Mesenchymal stem cell (in vitro differentiated cells and primary cell): ENCODE results near the gene CSNK1G3.
A peak's percentile ranks its signal among the peaks of the same experiment; 100 is the strongest.

Experiments
- DNase-seq: peaks from one replicate; pipeline ENCODE4 v3.0.0-alpha.2; 2013
- H2AFZ ChIP-seq: one replicate; pipeline ENCODE4 v1.6.1; 2013; ENCODE audit warnings: low read depth, mild to moderate bottlenecking, control low read depth, inconsistent platforms, low read length, moderate library complexity
- H2AK5ac ChIP-seq: 2 replicates; pipeline ENCODE4 v1.6.1; 2013; ENCODE audit warnings: low read length, moderate library complexity, mild to moderate bottlenecking, inconsistent platforms; ENCODE audit not compliant: severe bottlenecking
- H2BK120ac ChIP-seq: one replicate; pipeline ENCODE4 v1.6.1; 2013; ENCODE audit warnings: low read depth, mild to moderate bottlenecking, inconsistent platforms, low read length, moderate library complexity
- H2BK12ac ChIP-seq, 2 experiments: one replicate each; pipeline ENCODE4 v1.6.1; 2013; ENCODE audit warnings: inconsistent platforms in 2 of 2, low read length in 2 of 2, mild to moderate bottlenecking in 2 of 2, moderate library complexity in 2 of 2, control low read depth in 1 of 2
- H2BK15ac ChIP-seq: one replicate; pipeline ENCODE4 v1.6.1; 2013; ENCODE audit warnings: mild to moderate bottlenecking, low read depth, inconsistent platforms; ENCODE audit not compliant: poor library complexity, severe bottlenecking
- H2BK5ac ChIP-seq: 2 replicates; pipeline ENCODE4 v1.6.1; 2013; ENCODE audit warnings: low read depth, mild to moderate bottlenecking, low read length, control low read depth, inconsistent platforms; ENCODE audit not compliant: poor library complexity, severe bottlenecking
- H3K14ac ChIP-seq, 2 experiments: one replicate each; pipeline ENCODE4 v1.6.1; 2013; ENCODE audit warnings: inconsistent platforms in 2 of 2, low read length in 2 of 2, control low read depth in 1 of 2, mild to moderate bottlenecking in 1 of 2, moderate library complexity in 1 of 2
- H3K18ac ChIP-seq, 2 experiments: one replicate each; pipeline ENCODE4 v1.6.1; 2013; ENCODE audit warnings: inconsistent platforms in 2 of 2, low read length in 2 of 2, control low read depth in 1 of 2, low read depth in 1 of 2, mild to moderate bottlenecking in 1 of 2
- H3K23ac ChIP-seq, 2 experiments: one replicate each; pipeline ENCODE4 v1.6.1; 2013; ENCODE audit warnings: inconsistent platforms in 2 of 2, low read length in 2 of 2, mild to moderate bottlenecking in 2 of 2, moderate library complexity in 2 of 2, control low read depth in 1 of 2
- H3K27ac ChIP-seq: 2 replicates; pipeline ENCODE4 v1.5.1; 2013; ENCODE audit warnings: mild to moderate bottlenecking, moderate library complexity, low read length, control low read depth, inconsistent platforms; ENCODE audit not compliant: poor library complexity, severe bottlenecking
- H3K27me3 ChIP-seq, 2 experiments: 2 replicates each; pipeline versions ENCODE4 v1.6.1 to v1.7.0; 2013; ENCODE audit warnings: low read length in 2 of 2, mild to moderate bottlenecking in 2 of 2, moderate library complexity in 2 of 2, control low read depth in 1 of 2, inconsistent platforms in 1 of 2; ENCODE audit not compliant: control insufficient read depth in 1 of 2, insufficient read depth in 1 of 2
- H3K36me3 ChIP-seq, 2 experiments: 2 replicates each; pipeline versions ENCODE4 v1.6.1 to v1.7.0; 2013; ENCODE audit warnings: low read length in 2 of 2, control low read depth in 1 of 2, inconsistent platforms in 1 of 2, low read depth in 1 of 2, mild to moderate bottlenecking in 1 of 2; ENCODE audit not compliant: insufficient read depth in 2 of 2, control insufficient read depth in 1 of 2
- H3K4ac ChIP-seq, 2 experiments: one replicate each; pipeline ENCODE4 v1.6.1; 2013; ENCODE audit warnings: inconsistent platforms in 2 of 2, low read length in 2 of 2, mild to moderate bottlenecking in 2 of 2, moderate library complexity in 2 of 2, control low read depth in 1 of 2, low read depth in 1 of 2
- H3K4me1 ChIP-seq: 2 replicates; pipeline ENCODE4 v1.6.1; 2013; ENCODE audit warnings: low read depth, low read length, control low read depth; ENCODE audit not compliant: control insufficient read depth, insufficient read depth
- H3K4me2 ChIP-seq: 2 replicates; pipeline ENCODE4 v1.6.1; 2013; ENCODE audit warnings: low read length, mild to moderate bottlenecking, inconsistent platforms; ENCODE audit not compliant: poor library complexity, severe bottlenecking
- H3K4me3 ChIP-seq, 2 experiments: 2 replicates each; pipeline versions ENCODE4 v1.5.1 to v1.7.0; 2013; ENCODE audit warnings: low read length in 2 of 2, mild to moderate bottlenecking in 2 of 2, control low read depth in 1 of 2, low read depth in 1 of 2; ENCODE audit not compliant: insufficient read depth in 1 of 2
- H3K79me1 ChIP-seq: replicated peaks from 2 replicates; pipeline ENCODE4 v1.6.1; 2013; ENCODE audit warnings: mild to moderate bottlenecking, control low read depth, low read length, inconsistent platforms; ENCODE audit not compliant: poor library complexity, severe bottlenecking
- H3K9ac ChIP-seq: 2 replicates; pipeline ENCODE4 v1.7.0; 2013; ENCODE audit warnings: mild to moderate bottlenecking, low read length, moderate library complexity
- H3K9me3 ChIP-seq: 2 replicates; pipeline ENCODE4 v1.7.0; 2013; ENCODE audit warnings: mild to moderate bottlenecking, low read length; ENCODE audit not compliant: control insufficient read depth
- H4K8ac ChIP-seq: one replicate; pipeline ENCODE4 v1.6.1; 2013; ENCODE audit warnings: inconsistent platforms, mild to moderate bottlenecking, low read length, moderate library complexity
- H4K91ac ChIP-seq: one replicate; pipeline ENCODE4 v1.6.1; 2013; ENCODE audit warnings: mild to moderate bottlenecking, low read length, inconsistent platforms
- WGBS: methylation state at CpG from one replicate; pipeline ENCODE4 v1.1.7; 2013; ENCODE audit warnings: mixed read lengths; 5-methylcytosine and 5-hydroxymethylcytosine counted together

The CSNK1G3 gene

DNA sequence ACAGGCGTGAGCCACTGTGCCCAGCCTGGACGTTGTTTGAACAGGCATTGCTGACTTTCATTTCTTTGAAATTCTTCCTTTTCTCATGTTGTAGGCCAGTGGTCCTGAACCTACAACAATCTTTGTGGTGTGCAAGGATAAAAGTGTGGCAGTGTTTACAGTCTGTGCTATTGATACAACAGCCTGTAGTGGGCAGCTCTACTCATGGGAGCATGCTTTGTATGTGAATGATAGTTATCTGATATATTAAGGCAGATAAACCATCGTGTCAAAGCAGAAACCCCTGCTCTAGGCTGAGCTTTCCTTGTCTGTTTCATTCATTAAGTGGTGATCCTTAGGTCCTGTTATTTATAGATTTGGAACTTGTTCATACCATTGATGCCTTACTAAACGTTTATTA, 42.6 kb downstream of the CSNK1G3 start:
- peaks cover 0 to 24% of the 10 kb centered on the region in 2 experiments for H3K36me3 ChIP-seq
- H3K4me2 ChIP-seq, result no peak overlapping the region
- WGBS, result 90% methylated on average over 3 of the region's 4 CpGs
- H2BK15ac ChIP-seq, result no peak overlapping the region
- H2AFZ ChIP-seq, result no peak overlapping the region
- no peak overlapping the region for H2BK12ac ChIP-seq
- H3K14ac ChIP-seq, result no peak overlapping the region
- no peak overlapping the region for H3K23ac ChIP-seq
- H3K9me3 ChIP-seq, result no peaks in the 10 kb centered on the region
- H4K91ac ChIP-seq, result no peak overlapping the region
- DNase-seq, result no peak
- H3K4me1 ChIP-seq, result no peaks in the 10 kb centered on the region
- peak overlapping the region in 1 of 2 experiments; percentile 40 for H3K18ac ChIP-seq
- H3K27me3 ChIP-seq, result no peaks in the 10 kb centered on the region
- H2BK120ac ChIP-seq, result no peak overlapping the region
- no peak overlapping the region for H3K4me3 ChIP-seq
- H2BK5ac ChIP-seq, result no peak overlapping the region
- H3K9ac ChIP-seq, result no peak overlapping the region
- peaks cover 6% of the 10 kb centered on the region for H3K79me1 ChIP-seq
- no peak overlapping the region for H4K8ac ChIP-seq
- no peak overlapping the region for H2AK5ac ChIP-seq
- H3K4ac ChIP-seq, result no peak overlapping the region
- H3K27ac ChIP-seq, result no peak overlapping the region

GRCh38 chr5:123557907-123558306, 45.9 kb downstream of the CSNK1G3 start:
- Histone ChIP-seq H3K18ac (no peak overlapping the region), H2AK5ac (no peak overlapping the region), H3K4me1 (no peaks in the 10 kb centered on the region), H4K8ac (no peak overlapping the region), H3K23ac (no peak overlapping the region), H3K4me3 (no peak overlapping the region), H3K4ac (no peak overlapping the region), H3K4me2 (no peak overlapping the region), H2BK120ac (no peak overlapping the region), H2BK12ac (no peak overlapping the region), H2BK5ac (no peak overlapping the region), H3K9ac (no peak overlapping the region), H2AFZ (no peak overlapping the region), H3K27ac (no peak overlapping the region), H3K9me3 (no peaks in the 10 kb centered on the region), H4K91ac (no peak overlapping the region), H2BK15ac (no peak overlapping the region), H3K14ac (no peak overlapping the region), H3K36me3 (peaks cover 0 to 25% of the 10 kb centered on the region in 2 experiments), H3K27me3 (no peaks in the 10 kb centered on the region), H3K79me1 (peaks cover 10% of the 10 kb centered on the region)
- WGBS, result no CpG with 5 or more reads among the region's 3 CpGs
- no peak for DNase-seq

DNA sequence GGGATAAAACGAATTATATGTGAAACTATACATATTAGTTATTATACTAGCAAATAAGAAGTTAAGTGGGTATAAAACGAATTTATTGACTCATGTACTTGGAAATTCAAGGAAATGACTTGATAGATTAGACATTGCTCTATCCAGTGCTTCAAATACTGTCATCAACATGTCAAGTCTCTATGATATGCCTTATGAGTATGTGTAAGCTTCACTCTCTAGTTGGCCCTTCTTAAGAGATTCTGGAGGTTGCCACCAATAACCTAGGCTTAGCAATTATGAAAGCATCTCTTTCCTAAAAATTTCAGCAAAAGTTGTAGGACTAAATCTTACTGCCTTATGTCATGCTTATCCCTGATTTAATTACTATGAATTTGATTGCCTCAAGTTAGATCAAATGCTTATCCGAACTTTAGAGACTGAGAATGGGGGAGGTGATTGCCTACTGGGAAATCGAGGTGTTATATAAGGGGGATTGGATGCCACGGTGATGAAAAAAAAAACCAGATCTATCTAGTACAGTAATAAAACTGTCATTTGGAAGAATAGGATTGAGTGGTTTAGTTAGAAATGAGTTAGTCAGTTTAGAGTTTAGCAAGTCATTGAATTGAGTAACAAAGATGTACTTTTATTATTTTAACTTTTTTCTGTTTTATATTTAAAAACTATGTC, 46.9 kb downstream of the CSNK1G3 start:
- Histone ChIP-seq H3K18ac (no peak overlapping the region), H3K27ac (no peak overlapping the region), H2AFZ (no peak overlapping the region), H3K14ac (no peak overlapping the region), H3K23ac (no peak overlapping the region), H2BK120ac (no peak overlapping the region), H2BK15ac (no peak overlapping the region), H3K27me3 (no peaks in the 10 kb centered on the region), H3K4me2 (no peak overlapping the region), H2BK12ac (no peak overlapping the region), H3K79me1 (peaks cover 7% of the 10 kb centered on the region), H4K91ac (no peak overlapping the region), H2AK5ac (no peak overlapping the region), H3K4me1 (no peaks in the 10 kb centered on the region), H3K36me3 (peaks cover 0 to 25% of the 10 kb centered on the region in 2 experiments), H3K9me3 (no peaks in the 10 kb centered on the region), H2BK5ac (no peak overlapping the region), H3K4me3 (no peak overlapping the region), H4K8ac (no peak overlapping the region), H3K9ac (no peak overlapping the region), H3K4ac (no peak overlapping the region)
- 95% methylated on average over 3 of the region's 5 CpGs for WGBS
- DNase-seq, result no peak

GRCh38 chr5:123559434-123559775, 47.4 kb downstream of the CSNK1G3 start:
- Histone ChIP-seq H2BK12ac (no peak overlapping the region), H2AFZ (no peak overlapping the region), H3K18ac (no peak overlapping the region), H3K4me3 (no peak overlapping the region), H3K9ac (no peak overlapping the region), H3K9me3 (no peaks in the 10 kb centered on the region), H3K23ac (no peak overlapping the region), H3K4ac (no peak overlapping the region), H3K36me3 (peaks cover 0 to 25% of the 10 kb centered on the region in 2 experiments), H3K14ac (no peak overlapping the region), H4K91ac (no peak overlapping the region), H3K4me2 (no peak overlapping the region), H3K4me1 (no peaks in the 10 kb centered on the region), H2BK5ac (no peak overlapping the region), H2BK15ac (no peak overlapping the region), H4K8ac (no peak overlapping the region), H2BK120ac (no peak overlapping the region), H3K79me1 (peaks cover 7% of the 10 kb centered on the region), H3K27me3 (no peaks in the 10 kb centered on the region), H2AK5ac (no peak overlapping the region), H3K27ac (no peak overlapping the region)
- no peak for DNase-seq
- WGBS, result 98% methylated on average over 1 of the region's 1 CpG
